Stimulated activated CD4-positive, alpha-beta T cell treated with anti-CD3 and anti-CD28 coated beads, TNF-alpha, amount 100 ng/mL, for 48 hours (primary cell): Measurements from ENCODE around the gene ASMTL.
"Not testable (repeated sequence)": the region's sequence is repeated elsewhere in the genome, so short reads cannot be mapped to it uniquely, and the experiment has no call there.

Experiments
- DNase-seq, 3 donors: peaks; one replicate each; pipeline ENCODE4 v3.0.0-alpha.2; 2020; ENCODE audit warnings: low read depth in 3 of 3

The ASMTL gene

DNA sequence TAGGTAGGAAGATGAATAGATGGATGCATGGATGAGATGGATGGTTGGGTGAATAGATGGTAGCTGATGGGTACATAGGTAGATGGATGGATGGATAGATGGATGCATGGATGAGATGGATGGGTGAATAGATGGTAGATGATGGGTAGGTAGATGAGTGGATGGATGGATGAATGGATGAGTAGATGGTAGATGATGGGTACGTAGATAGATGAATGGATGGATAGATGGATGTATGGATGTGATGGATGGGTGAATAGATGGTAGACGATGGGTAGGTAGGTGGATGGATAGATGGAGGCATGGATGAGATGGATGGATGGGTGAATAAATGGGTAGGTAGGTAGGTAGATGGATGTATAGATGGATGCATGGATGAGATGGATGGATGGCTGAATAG is 46.9 kb downstream of the ASMTL start:
- DNase-seq, result not testable (repeated sequence)

GRCh38 chrX:1403867-1404266 is 48.8 kb downstream of the ASMTL start:
- DNase-seq, result not testable (repeated sequence)

- no peak for DNase-seq
Measured at GRCh38 chrX:1403228-1403627, 49.5 kb downstream of the ASMTL start.

GRCh38 chrX:1401611-1402430 is 50.9 kb downstream of the ASMTL start:
- no peak for DNase-seq

- no peak for DNase-seq
Measured at GRCh38 chrX:1400742-1401471, 51.8 kb downstream of the ASMTL start.

- no peak for DNase-seq
Measured at GRCh38 chrX:1400049-1400448, 52.7 kb downstream of the ASMTL start.

- DNase-seq, result no peak
Measured at GRCh38 chrX:1398431-1399340, 54.0 kb downstream of the ASMTL start.

GRCh38 chrX:1397441-1398270 is 55.1 kb downstream of the ASMTL start:
- no peak for DNase-seq

DNA sequence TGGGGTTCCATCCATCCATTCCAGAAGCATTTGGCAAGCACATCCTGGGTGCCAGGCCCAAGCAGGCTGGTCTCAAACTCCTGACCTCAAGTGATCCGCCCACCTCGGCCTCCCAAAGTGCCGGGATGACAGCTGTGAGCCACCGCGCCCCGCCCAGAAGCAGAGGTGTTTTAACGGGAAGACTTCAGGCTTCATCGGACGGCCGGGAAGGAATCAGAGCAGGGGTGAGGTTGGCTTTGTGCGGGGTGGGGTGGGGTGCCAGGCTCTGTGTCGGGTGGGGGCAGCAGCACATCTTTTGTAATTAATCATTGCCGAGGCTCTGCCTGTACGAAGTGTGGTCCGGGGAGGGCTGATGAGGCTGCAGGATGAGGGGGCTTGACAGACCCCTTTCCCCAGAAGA is 55.7 kb downstream of the ASMTL start:
- DNase-seq, result no peak

DNA sequence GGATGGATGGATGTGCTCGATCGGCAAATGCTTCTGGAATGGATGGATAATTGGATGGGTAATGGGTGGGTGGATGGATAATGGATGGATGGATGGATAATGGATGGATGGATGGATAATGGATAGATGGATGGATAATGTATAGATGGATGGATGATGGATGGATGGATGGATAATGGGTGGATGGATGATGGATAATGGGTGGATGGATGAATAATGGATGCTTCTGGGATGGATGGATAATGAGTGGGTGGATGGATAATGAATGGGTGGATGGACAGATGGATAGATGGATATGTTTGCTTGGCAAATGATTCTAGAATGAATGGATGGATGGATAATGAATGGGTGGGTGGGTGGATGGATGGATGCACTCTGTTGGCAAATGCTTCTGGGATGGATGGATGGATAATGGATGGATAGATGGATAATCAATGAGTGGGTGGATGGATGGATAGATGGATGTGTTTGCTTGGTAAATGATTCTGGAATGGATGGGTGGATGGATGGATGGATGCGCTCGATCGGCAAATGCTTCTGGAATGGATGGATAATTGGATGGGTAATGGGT is 57.0 kb downstream of the ASMTL start:
- no peak for DNase-seq

DNA sequence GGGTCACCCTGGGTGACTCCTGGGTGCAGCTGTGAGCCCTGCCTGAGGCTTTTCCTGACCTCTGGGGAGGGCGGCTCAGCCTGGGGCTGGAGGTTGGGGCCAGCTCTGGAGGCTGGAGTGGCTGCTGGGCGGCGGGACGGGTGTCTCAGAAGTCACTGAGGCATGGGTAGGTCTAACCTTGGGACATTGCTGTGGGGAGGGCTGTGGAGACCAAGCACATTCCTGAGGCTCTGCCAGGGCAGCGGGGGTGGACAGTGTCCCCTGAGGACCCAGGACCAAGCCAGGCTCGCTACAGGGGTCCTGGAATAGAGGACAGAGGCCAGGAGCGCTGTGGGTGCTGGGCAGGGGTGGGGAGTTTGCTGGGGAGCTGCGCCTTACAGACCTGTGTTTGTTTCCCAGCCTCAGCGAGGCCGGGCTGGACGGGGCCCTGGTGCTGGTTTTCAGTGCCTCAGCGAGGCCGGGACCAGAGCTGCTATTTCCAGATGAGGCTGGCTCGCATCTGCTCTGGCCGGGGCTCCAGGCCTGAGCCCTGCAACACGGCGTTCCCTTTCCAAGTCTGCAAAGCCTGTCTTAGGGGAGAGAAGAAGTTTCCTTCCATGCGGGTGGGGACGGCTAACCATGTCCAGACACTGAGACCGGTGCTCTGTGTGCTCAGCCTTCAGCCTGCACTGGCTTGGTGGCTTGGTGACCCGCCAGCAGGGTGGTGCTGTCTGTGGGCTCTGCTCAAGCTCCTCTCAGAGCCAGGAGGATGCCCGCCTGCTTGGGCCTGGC is 57.8 kb downstream of the ASMTL start:
- no peak for DNase-seq

DNA sequence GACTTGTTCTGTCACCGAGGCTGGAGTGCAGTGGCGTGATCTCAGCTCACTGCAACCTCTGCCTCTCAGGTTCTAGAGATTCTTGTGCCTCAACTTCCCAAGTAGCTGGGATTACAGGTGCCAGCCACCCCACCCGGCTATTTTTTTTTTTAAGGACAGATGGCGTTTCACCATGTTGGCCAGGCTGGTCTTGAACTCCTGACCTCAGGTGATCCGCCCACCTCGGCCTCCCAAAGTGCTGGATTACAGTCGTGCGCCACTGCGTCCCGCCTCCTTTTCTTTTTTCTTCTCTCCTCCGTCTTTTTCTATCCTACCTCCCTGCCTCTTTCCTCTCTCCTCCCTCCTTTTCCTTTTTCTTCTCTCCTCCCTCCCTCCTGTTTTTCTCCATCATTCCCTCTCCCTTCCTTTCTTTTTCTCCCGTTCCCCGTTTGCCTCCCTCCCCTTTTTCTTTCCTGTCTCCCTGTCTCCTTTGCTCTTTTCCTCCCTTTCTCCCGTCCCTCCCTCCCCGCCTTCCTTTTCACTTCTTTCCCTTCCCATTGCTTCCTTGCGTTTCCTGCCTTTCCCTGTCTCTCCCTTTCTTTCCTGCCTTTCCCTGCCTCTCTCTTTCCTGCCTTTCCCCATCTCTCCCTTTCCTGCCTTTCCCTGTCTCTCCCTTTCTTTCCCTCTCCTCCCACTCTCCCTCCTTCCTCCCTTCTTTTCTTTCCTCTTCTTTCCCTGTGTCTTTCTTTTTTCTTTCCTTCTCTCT is 58.7 kb downstream of the ASMTL start:
- no peak for DNase-seq

GRCh38 chrX:1392376-1393068 is 60.2 kb downstream of the ASMTL start:
- DNase-seq, result no peak

DNA sequence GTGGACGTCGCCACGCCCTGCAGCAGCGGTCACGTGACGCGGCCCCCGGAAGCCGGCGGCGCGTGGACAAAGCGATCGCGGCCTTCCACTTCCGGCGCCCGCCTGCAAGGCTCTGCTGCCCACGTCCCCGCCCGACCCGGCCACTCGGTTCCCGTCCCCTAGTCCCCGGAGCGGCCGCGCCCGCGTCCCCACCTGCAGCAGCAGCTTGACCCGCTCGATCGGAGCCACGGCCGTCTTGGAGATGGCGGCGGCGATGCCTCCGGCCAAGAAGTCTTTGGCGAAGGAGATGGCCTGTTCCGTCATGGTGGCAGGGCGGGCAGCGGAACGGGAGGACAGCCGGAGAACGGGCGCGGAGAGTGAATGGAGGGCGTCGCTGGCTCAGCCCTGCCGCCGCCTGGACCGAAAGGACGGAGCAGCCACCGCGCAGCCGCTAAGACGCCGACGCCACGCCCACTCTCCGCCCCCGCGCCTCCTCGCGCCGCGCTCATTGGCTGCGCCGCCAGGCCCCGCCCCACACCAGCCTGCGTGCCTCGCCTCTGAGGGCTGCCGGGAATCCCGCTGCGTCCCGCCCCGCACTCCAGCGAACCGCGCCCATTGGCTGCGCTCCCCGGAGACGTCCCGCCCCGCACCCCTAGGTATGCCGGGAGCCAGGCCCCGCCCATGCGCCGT is 60.9 kb downstream of the ASMTL start, which contains the start of gene SLC25A6:
Gene SLC25A6, minus strand, starts transcription at position 407 of the 669 bp plus-strand sequence. Its CDS starts 104 bp downstream, at position 303.
- DNase-seq, result peak; percentile 99

- DNase-seq, result peak in 1 of 3 donors; percentile 85
Measured at GRCh38 chrX:1391370-1391706, 61.4 kb downstream of the ASMTL start.

- DNase-seq, result no peak
Measured at GRCh38 chrX:1390621-1391369, 61.9 kb downstream of the ASMTL start.

- no peak for DNase-seq
Measured at GRCh38 chrX:1389993-1390285, 62.8 kb downstream of the ASMTL start.
